GM21619 (cell line): ENCODE measurements around the gene PLXNC1.
"Not testable (repeated sequence)": the region's sequence is repeated elsewhere in the genome, so short reads cannot be mapped to it uniquely, and the experiment has no call there.

Source experiments
- ATAC-seq: cut with Tn5 transposase; IDR thresholded peaks from one replicate; pipeline ENCODE4 v1.9.1; 2021; ENCODE audit not compliant: unreplicated experiment

PLXNC1 gene

GRCh38 chr12:94284859-94285258 lies 136.5 kb downstream of the PLXNC1 start:
- ATAC-seq, result no peak

DNA sequence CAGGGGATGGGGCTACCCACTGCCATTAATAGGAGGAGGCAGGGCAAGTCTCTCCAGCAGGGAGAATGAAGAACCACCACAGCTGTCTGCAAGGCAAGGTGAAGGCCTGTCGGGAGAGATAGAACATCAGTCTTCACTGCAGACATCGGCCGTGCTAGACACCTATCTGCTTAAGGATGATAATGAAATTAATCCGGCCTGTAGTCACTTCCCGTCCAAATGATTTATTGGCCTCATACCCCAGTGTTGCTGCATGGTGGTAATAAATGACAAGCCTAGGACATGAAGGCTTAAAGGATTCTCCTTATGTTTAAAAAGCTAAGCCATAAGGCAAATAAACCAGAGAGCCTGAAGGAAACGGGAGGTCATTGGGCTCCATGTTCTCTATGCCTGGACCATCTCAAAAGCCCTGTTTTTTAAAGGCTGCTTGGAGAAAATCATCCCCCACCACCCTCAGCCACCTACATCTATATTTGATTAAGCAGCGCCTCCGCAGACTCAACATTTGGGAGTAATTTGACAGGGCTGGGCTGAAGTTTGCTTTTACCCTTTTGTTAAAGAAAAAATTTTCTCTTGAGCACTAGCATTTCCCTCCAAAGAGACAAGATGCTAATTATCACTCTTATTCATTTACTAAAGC lies 137.7 kb downstream of the PLXNC1 start:
- no peak for ATAC-seq

- ATAC-seq, result no peak
Measured at GRCh38 chr12:94286583-94287244, 138.3 kb downstream of the PLXNC1 start.

DNA sequence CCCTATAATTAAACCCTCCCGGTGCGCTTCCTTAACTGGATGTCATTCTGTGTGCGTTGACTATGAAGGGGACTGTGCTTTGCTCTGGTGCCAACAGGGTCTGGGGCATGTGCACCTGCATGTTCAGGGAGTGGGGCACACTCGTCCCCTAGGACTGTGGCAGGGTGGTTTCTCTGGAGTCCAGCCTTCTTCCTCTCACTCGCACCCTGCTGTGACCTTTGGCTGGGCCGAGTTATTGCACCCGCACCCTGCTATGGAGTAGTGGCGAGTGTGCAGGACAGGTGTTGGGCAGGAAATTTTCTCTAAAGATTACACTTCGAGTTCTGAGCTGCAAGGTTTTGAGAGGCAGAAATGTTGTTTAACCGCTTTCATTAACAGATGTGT lies 138.9 kb downstream of the PLXNC1 start:
- ATAC-seq, result no peak

- no peak for ATAC-seq
Measured at GRCh38 chr12:94289461-94290312, 141.3 kb downstream of the PLXNC1 start.

DNA sequence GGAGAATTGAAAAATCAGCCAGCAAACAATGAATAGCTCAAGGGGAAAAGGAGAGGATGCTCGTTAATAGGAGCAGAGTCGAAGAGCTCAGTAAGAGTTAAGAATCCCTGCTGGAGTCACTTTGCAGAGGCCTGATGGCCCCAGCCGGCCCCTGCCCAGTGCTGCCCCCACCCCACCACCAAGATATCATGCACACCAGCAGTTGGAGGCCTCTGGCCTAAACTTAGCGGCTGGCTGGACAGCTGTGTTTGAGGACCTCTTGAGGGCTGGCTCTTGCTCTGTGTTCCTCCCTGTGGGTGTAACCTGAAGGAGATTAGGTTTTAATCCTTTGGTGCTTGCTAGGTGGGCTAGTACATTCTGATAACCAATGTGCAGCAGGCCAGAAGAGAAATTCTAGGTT lies 142.0 kb downstream of the PLXNC1 start:
- ATAC-seq, result no peak

- no peak for ATAC-seq
Measured at GRCh38 chr12:94297096-94297699, 148.8 kb downstream of the PLXNC1 start.

GRCh38 chr12:94297876-94298505 lies 149.6 kb downstream of the PLXNC1 start:
- no peak for ATAC-seq

GRCh38 chr12:94299846-94300245 lies 151.5 kb downstream of the PLXNC1 start:
- no peak for ATAC-seq

DNA sequence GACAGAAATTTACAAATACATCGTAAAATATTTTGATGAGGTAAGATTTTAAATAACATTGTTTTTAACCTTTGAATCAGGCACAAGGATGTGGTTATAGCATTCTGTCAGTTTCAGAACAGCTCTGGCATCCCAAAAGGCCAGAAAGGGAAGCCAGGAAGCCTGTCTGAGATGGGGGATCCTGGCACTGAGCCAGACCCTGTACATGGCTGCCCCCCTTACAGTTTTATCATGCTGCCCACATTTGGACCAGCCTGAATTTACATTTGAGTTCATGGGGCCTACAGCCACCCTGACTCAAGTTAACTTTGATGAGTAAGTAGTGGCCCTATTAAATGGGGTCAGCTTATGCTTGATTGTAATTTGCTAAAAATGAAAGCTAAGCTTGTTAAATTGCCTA lies 155.6 kb downstream of the PLXNC1 start:
- no peak for ATAC-seq

DNA sequence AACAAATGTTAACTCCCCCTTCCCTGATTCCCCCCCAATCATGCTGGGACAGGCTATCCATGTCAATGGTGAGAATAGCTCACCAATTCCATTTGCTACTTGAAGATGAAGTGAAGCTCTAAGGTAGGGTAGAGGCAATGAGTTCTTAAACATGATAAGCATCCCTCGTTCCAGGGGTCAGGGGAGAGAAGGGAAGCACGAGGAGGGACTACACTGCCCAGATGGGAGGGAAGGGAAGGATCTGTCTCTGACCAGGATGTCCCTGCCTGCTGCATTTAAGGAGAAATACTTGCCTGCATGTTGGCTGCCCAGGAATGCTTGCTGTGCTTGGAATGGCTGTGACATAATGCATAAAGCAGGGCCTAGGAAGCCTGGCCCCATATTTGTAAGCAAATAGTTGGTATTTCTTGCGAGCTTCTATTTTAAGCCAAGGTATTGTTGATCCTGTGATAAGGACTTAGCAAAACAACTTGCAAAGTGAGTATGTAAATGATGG lies 156.2 kb downstream of the PLXNC1 start:
- no peak for ATAC-seq

GRCh38 chr12:94305130-94305957 lies 157.0 kb downstream of the PLXNC1 start:
- no peak for ATAC-seq

- ATAC-seq, result no peak
Measured at GRCh38 chr12:94308612-94309011, 160.2 kb downstream of the PLXNC1 start.

DNA sequence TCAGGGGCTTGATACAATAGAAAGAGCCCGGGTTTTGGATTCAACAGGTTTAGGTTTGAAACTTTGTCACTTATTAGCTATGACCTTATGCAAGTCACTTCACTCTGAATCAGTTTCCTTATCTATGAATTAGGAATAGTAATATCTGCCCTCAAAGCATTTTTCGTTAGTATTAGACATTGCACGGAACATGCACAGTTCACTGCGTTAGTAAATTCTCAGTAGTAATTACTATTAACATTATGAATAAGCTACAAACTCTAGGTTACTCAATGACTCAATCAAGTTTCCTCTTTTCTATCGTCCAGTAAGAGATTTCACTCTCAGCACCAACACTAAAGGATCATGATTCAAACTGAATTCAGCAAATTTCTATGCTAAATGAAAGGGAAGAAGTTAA lies 161.0 kb downstream of the PLXNC1 start:
- peak; percentile 81 for ATAC-seq

DNA sequence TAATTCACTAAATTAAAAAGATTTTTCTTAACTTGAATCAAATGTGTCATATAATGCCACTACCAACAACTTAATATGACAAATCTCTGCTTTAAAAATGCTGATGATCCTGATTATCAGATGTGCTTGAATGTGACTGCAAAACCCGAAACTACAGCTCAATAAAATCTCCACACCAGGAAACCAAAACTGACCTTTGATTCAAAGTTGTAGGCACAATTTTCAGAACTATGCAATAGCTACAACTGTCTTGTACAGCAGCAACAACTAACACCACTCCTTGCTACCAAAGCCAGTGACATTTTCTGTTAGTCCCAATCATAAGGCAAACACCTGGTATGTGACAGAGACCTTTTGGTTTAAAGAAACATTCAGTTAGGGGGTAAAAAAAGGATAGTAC lies 164.0 kb downstream of the PLXNC1 start:
- ATAC-seq, result no peak

DNA sequence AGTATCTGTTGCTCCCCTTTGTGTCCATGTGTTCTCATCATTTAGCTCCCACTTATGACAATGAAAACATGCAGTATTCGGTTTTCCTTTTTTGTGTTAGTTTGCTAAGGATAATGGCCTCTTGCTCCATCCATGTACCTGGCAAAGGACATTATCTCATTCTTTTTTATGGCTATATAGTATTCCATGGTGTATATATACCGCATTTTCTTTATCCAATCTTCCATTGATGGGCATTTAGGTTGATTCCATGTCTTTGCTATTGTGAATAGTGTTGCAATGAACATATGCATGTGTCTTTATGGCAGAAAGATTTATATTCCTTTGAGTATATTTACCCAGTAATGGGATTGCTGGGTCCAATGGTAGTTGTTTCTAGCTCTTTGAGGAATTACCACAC lies 168.2 kb downstream of the PLXNC1 start:
- ATAC-seq, result not testable (repeated sequence)

GRCh38 chr12:94318181-94318580 lies 169.8 kb downstream of the PLXNC1 start:
- ATAC-seq, result no peak

DNA sequence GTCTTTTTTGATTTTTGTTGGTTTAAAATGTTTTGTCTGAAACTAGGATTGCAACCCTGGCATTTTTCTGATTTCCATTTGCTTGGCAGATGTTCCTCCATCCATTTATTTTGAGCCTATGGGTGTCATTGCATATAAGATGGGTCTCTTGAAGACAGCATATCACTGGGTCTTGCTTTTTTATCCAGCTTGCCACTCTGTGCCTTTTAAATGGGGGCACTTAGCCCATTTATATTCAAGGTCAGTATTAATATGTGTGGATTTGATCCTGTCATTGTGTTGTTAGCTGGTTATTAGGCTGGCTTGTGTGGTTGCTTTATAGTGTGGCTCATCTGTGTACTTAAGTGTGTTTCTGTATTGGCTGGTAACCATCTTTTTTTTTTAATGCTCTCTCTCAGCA lies 171.7 kb downstream of the PLXNC1 start:
- ATAC-seq, result no peak

GRCh38 chr12:94322346-94322745 lies 174.0 kb downstream of the PLXNC1 start:
- ATAC-seq, result no peak

GRCh38 chr12:94326234-94326633 lies 177.9 kb downstream of the PLXNC1 start:
- no peak for ATAC-seq
